Ovary (tissue), 9 donors: ENCODE measurements around the gene TTC7B. TPM values are rescaled to one million over a fixed set of nuclear protein-coding genes. Genes with fewer than 3 reads are reported as not detected.

ENCODE experiments used
- DNase-seq, 5 donors: peaks; one replicate each; pipeline ENCODE4 v3.0.0-alpha.2; 2019 to 2020
- H3K27ac ChIP-seq, 2 donors: fragments of 200-600 bp; one replicate each; pipeline versions ENCODE4 v1.5.1 to v1.8.0; 2019 to 2022
- H3K27me3 ChIP-seq: fragments of 200-600 bp; one replicate; pipeline ENCODE4 v1.8.0; 2022
- H3K36me3 ChIP-seq: fragments of 200-600 bp; sonication (generic); one replicate; pipeline ENCODE4 v1.5.1; 2019
- H3K4me1 ChIP-seq: one replicate; pipeline ENCODE4 v1.8.1; 2013; ENCODE audit warnings: mild to moderate bottlenecking, moderate library complexity; ENCODE audit not compliant: insufficient read depth
- H3K4me3 ChIP-seq: fragments of 200-600 bp; sonication (generic); one replicate; pipeline ENCODE4 v1.5.1; 2017
- H3K9me3 ChIP-seq, 2 donors: fragments of 200-600 bp in 1 of 2; sonication (generic) in 1 of 2; one replicate each; pipeline versions ENCODE4 v1.5.1 to v1.8.1; 2013 to 2019; ENCODE audit warnings: mild to moderate bottlenecking in 1 of 2, moderate library complexity in 1 of 2
- EP300 ChIP-seq: sonication (generic); formaldehyde crosslinking; IDR thresholded peaks from one replicate; pipeline ENCODE4 v1.6.1; 2017; ENCODE audit warnings: antibody characterized with exemption
- POLR2A ChIP-seq: fragments of 450-650 bp; IDR thresholded peaks from one replicate; pipeline ENCODE4 v1.6.1; 2017; ENCODE audit warnings: antibody characterized with exemption, mild to moderate bottlenecking, moderate library complexity
- WGBS, 3 donors: extraction: QIAGEN DNeasy Blood & Tissue Kit in 1 of 3; methylation state at CpG; one replicate each; pipeline versions ENCODE4 v1.1.5 to v1.1.7; 2013 to 2017; 5-methylcytosine and 5-hydroxymethylcytosine counted together
- intact Hi-C, 4 donors: fragments of 100-400 bp; cut with DNase I; formaldehyde crosslinking; loops; one replicate each; pipeline versions ENCODE4 v1.11.0 to v1.15.1; 2022 to 2023
- polyA plus RNA-seq, 2 donors: library from polyadenylated mRNA; stranded (reverse); fragments of 200-250 nt in 1 of 2; fragments of 350-450 nt in 1 of 2; fragmentation: Illumina TruSeq in 1 of 2; extraction: RNeasy Lipid Tissue Mini Kit (QIAGEN cat#74804) in 1 of 2; gene quantifications; one replicate each; pipeline ENCODE4 v1.2.3, GENCODE V29; 2013 to 2014
- total RNA-seq, 7 donors: library from RNA; depleted of rRNA in 2 of 7; stranded (reverse); fragments of >200 nt in 2 of 7; fragmentation: NEBNext Ultra II Directional in 3 of 7; extraction: Animal tissue kit (Norgen Biotek cat#: 25700) in 3 of 7; gene quantifications; one replicate each; pipeline versions ENCODE4 v1.1.0 to v1.2.4, GENCODE V29; 2016 to 2023
- TF ChIP-seq, protein P1 (sequence below), 3 donors: fragments of 450-650 bp in 2 of 3; fragments of 200-600 bp in 1 of 3; IDR thresholded peaks; one replicate each; pipeline versions ENCODE4 v1.5.1 to v1.8.0; 2016 to 2022; ENCODE audit warnings: antibody characterized with exemption in 3 of 3, mild to moderate bottlenecking in 1 of 3
- donor health status: DM: no; HTN: no; CAD: no; lungs with moderate emphysema.
- donor health status: DM: no; HTN: no; CAD: no.
- donor health status: Bipolar disorder and iron deficiency.
- donor health status: DM: yes; HTN: yes; CAD: no.
- donor health status: DM: no; HTN: no; CAD: no.
- donor health status: DM: yes; HTN: yes; CAD: no.

Gene TTC7B
- total and polyA plus RNA-seq, 9 donors, result 18.2 to 39.5 (median 34.2) TPM

DNA sequence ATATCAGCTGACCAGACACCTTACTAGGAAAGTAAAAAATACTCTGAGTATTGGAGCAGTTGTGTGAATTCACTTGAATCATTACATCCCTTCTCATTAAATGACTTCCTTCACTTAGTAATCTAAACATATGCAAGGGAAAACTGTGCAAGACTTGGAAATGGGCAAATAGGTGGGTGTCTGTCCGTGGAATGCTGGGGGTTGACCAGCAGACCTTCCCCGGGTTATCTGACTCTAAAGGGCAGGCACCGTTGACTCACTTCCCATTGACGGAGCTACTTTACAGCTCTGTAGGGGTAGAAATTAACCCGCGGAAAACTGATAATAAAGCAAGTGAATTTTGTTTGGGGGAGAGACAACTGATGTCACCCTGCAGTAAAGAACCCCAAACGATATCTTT, 199.3 kb downstream of the TTC7B start:
- Histone ChIP-seq H3K9me3 (no peaks in the 10 kb centered on the region), H3K27me3 (no peaks in the 10 kb centered on the region), H3K4me3 (no peak overlapping the region), H3K36me3 (no peaks in the 10 kb centered on the region), H3K4me1 (no peaks in the 10 kb centered on the region), H3K27ac (no peak overlapping the region)
- TF ChIP-seq POLR2A (no peak), EP300 (no peak)
- TF ChIP-seq, protein P1, sequence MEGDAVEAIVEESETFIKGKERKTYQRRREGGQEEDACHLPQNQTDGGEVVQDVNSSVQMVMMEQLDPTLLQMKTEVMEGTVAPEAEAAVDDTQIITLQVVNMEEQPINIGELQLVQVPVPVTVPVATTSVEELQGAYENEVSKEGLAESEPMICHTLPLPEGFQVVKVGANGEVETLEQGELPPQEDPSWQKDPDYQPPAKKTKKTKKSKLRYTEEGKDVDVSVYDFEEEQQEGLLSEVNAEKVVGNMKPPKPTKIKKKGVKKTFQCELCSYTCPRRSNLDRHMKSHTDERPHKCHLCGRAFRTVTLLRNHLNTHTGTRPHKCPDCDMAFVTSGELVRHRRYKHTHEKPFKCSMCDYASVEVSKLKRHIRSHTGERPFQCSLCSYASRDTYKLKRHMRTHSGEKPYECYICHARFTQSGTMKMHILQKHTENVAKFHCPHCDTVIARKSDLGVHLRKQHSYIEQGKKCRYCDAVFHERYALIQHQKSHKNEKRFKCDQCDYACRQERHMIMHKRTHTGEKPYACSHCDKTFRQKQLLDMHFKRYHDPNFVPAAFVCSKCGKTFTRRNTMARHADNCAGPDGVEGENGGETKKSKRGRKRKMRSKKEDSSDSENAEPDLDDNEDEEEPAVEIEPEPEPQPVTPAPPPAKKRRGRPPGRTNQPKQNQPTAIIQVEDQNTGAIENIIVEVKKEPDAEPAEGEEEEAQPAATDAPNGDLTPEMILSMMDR (IDR thresholded peaks at IDR 0.05), result no peak
- intact Hi-C loops, result no loop called here
- DNase-seq, result no peak
- WGBS, 3 donors, result 49 to 53% (median 51%) methylated on average over 7 of the region's 7 CpGs

DNA sequence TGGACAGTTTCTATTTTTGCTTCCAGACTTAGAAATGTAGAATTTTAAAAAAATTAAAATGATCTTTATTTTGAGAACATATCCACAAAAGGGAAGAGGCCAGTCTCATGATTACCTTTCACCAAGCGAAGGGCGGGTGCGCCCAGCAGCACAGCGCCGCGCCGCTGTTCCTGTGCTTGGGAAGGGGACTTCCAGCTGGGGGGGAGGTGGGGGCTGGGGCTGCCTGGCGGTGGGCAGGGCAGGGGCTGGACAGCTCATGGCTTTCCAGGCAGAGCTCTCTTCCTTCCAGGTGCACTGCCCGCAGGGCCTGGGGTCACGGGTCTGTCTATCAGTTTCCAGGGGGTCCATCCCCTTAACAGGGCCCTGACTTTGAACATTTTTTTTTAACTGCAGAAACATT, 199.9 kb downstream of the TTC7B start:
- intact Hi-C loops, result no loop called here
- H3K36me3 ChIP-seq, result no peaks in the 10 kb centered on the region
- TF ChIP-seq, protein P1 (IDR thresholded peaks at IDR 0.05), result no peak
- no peak for TF ChIP-seq POLR2A
- 81 to 89% (median 82%) methylated on average over 10 of the region's 10 CpGs for WGBS, 3 donors
- no peaks in the 10 kb centered on the region for H3K4me1 ChIP-seq
- no peak overlapping the region for H3K27ac ChIP-seq
- no peak for DNase-seq
- H3K4me3 ChIP-seq, result no peak overlapping the region
- no peaks in the 10 kb centered on the region for H3K27me3 ChIP-seq
- no peaks in the 10 kb centered on the region for H3K9me3 ChIP-seq

DNA sequence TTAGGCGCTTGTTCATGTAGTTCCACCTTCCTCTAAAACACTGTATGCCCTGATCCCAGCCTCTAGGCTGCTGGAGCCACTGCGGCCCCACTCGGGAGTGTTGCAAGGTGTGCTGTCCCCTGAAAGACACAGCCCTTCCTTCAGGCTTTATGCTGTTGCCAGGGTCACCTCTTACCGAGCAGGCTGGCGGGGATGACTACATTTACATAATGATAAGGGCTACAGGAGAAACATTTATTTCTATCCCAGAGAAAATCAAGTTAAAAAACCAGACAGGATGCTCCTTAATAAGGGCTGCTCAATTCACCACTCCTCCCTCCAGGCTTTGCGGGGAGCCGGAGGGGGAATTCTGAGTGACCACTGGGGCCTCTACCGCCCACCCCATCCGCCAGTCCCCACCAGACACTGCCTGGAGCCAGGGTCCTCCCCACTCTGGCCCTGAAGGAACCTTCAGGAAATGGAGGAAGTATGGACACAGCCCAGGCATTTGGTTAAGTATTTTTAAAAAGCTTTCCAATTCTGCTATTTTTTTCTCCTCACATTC, 200.6 kb downstream of the TTC7B start:
- Histone ChIP-seq H3K9me3 (no peaks in the 10 kb centered on the region), H3K27me3 (no peaks in the 10 kb centered on the region), H3K4me3 (no peak overlapping the region), H3K4me1 (no peaks in the 10 kb centered on the region), H3K27ac (no peak overlapping the region), H3K36me3 (no peaks in the 10 kb centered on the region)
- intact Hi-C loops, result no loop called here
- 72 to 81% (median 73%) methylated on average over 9 of the region's 9 CpGs for WGBS, 3 donors
- TF ChIP-seq, protein P1 (IDR thresholded peaks at IDR 0.05), result no peak
- TF ChIP-seq EP300 (no peak), POLR2A (no peak)
- DNase-seq, result no peak

DNA sequence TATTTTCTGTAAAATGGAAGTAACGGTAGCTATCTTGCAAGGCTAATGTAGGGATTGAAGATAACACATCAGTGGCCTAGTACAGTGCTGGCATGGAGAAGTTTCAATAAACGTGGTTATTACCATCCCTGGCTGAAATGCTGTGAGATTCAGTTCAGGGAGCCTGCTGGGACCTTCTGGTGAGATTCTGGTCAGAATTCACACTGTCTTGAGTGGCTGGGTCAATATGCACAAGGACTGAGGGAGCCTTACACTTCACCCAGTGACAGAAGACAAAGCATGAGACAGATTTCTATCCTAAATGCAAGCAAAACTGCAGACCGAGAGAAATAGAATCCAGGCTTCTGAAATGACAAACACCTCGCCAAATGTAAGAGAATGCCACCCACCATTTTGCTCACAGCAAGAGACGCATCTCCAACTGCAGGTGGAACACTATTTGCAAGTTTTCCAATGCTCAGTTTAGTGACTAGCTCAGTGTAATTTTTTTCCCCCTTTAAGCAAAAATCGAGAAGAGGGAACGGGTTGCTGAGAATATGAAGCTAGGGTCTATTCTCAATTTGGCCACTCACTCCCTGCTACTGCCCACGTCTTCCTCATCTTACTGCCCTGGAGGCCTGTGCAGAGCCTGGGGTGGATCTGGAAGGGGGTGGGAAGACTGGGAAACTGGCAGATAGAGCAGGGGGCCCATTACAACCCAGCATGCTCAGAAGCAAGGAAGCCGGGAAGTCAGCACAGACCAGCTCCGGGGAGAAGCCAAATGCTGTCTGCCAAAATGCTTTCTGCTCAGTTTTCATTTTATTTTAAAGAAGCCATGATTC, 201.3 kb downstream of the TTC7B start:
- no peak overlapping the region for H3K4me3 ChIP-seq
- no peak overlapping the region for H3K27ac ChIP-seq
- DNase-seq, result no peak
- no peaks in the 10 kb centered on the region for H3K9me3 ChIP-seq
- no peaks in the 10 kb centered on the region for H3K36me3 ChIP-seq
- H3K27me3 ChIP-seq, result no peaks in the 10 kb centered on the region
- TF ChIP-seq, protein P1 (IDR thresholded peaks at IDR 0.05), result no peak
- TF ChIP-seq POLR2A (no peak), EP300 (no peak)
- 82 to 88% (median 82%) methylated on average over 10 of the region's 10 CpGs for WGBS, 3 donors
- intact Hi-C loops, result no loop called here
- H3K4me1 ChIP-seq, result no peaks in the 10 kb centered on the region
